Stimulated activated CD4-positive, alpha-beta T cell treated with anti-CD3 and anti-CD28 coated beads, TNF-alpha, amount 100 ng/mL, for 24 hours (primary cell): ENCODE results near the gene RAB9A.
"Not testable (repeated sequence)": the region's sequence is repeated elsewhere in the genome, so short reads cannot be mapped to it uniquely, and the experiment has no call there.

ENCODE experiments used
- DNase-seq, 3 experiments: peaks; one replicate each; pipeline ENCODE4 v3.0.0-alpha.2; 2020; ENCODE audit warnings: low read depth in 3 of 3

Gene RAB9A

DNA sequence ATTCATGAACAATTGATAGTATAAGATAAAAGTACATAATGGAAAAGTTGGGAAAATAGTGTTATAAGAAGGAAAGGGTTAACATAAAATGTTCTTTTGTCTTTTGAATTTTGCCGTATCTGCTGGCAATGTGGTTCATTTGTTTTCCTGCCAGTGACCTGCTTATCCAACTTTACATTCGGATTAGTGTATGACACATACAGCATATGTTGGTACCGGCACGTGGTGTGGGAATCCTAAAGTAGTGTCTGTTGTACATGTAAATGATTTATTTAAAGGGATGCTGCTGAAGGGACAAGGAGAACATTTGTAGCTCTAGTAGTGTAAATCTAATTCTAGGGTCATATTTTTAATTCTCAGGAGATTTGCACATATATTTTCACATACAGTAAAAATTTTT lies 11.5 kb downstream of the RAB9A start:
- no peak for DNase-seq

DNA sequence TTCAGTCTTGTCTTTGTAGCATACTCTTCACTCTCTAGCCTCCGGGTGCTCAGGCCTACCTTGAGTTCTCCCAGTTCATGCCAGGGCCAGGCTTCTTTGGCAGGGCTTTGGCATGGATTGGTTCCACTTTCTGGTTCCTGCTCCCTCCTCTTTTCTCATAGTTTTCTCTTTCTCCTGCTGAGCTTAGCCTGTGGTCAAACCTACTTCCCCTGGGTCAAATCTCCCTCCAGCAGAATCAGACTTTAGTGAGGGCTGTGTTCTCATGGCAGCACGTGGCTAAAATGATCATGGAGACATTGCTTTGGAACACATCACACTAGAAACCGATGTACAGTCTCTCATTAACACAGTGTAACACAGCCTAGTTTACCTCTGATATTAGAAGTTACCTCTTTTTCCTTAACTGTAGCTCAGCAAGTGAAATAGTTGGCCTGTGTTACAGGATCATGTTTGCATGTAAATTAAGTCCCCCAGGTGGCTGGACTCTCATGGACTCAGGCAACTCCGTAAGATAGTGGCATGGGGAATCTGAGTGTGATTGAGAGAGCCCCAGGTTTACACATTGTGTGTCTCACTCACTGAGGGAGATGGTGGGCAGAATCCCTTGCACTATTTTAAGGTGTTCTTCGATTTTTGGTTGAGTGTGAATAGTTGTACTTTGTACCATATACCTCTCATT lies 13.3 kb downstream of the RAB9A start:
- DNase-seq: no peak

DNA sequence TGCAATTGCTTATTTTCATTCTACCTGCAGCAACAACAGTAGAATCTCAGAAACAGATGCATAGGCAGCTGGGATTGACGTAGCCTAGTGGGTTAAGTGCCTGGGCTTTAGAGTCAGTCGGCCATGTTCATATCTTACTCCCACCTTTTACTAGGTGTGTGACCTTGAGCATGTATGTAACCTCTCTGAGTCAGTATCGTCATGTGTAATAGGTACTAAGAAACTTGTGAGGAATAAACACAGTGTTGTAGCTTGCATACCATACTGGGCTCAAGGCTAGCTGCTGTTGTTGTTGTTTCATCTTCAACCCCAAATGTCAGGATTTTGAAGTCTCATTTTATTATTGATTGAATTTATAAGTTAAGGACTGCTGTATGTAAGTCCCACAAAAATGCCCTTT lies 14.2 kb downstream of the RAB9A start:
- DNase-seq: no peak

DNA sequence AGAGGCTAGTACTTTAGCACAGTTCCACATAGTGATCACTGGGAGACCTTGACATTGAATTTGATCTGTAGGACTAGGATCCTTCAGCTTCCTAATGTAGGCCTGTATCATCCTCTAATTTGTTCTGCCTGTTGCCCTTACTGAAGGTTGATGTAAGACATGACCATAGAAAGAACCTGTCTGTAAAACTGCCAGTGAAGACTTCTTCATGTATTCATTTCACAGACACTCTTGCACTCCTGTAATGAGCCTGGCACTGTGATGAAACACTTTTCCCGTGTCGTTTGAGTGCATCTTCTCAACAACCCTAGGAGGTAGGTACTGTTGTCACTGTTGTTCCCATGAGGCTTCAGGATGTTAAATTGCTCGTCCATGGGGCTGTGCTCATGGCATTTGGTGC lies 14.7 kb downstream of the RAB9A start:
- DNase-seq: no peak

DNA sequence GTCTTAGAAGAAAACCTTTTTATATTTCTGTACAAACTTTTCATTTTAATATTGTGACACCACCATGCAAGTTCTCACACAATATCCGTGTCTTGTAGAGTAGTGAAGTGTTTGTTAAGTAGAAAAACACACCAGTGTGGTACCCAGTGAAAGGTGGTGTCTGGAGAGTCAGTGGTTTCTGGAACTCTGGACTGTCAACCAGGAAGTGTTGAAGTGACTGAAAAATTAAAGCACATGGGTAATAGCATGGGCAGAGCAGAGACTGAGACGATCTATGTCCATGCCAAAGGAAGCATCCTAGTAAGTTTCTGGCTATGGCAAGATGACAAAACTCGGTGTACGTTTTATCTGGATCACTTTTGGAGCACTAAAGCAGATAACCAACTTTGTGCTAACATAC lies 22.2 kb downstream of the RAB9A start:
- DNase-seq: no peak

DNA sequence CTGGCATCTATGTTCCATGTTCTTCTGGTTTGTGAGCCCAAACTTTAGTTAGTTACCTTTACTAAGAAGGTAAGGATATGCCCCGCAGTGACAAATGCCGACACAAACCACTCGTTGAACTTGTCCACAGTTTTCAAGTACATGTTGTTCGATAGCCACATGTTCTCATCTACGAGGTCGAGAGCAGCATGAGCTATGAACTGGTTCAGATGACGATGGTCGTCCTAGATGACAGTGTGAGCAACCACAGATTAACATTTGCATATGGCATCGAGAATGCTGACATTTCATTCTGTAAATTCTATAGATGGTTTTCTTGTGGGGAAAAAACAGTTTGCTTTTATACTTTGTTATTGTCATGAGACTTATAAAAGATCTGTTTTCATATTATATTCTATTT lies 27.5 kb downstream of the RAB9A start:
- DNase-seq: no peak

DNA sequence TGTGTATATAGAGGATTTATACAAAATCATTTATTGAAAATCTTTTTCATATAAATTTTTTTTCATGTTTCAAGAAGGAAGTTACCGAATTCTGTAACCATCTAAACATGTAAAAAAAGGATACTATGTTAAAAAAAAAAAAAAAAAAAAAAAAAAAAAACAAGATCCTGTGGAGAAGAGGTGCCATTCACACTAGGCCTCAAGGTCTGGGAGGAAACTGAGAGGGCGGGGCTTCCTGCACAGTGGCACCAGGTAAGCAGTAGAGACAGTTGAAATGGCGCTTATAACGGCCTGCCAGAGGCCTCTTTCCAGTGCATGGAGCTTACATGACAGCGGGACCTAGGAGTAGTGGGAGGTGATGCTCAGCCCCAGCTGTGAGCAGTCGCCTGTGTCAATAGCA lies 28.0 kb downstream of the RAB9A start:
- no peak for DNase-seq

DNA sequence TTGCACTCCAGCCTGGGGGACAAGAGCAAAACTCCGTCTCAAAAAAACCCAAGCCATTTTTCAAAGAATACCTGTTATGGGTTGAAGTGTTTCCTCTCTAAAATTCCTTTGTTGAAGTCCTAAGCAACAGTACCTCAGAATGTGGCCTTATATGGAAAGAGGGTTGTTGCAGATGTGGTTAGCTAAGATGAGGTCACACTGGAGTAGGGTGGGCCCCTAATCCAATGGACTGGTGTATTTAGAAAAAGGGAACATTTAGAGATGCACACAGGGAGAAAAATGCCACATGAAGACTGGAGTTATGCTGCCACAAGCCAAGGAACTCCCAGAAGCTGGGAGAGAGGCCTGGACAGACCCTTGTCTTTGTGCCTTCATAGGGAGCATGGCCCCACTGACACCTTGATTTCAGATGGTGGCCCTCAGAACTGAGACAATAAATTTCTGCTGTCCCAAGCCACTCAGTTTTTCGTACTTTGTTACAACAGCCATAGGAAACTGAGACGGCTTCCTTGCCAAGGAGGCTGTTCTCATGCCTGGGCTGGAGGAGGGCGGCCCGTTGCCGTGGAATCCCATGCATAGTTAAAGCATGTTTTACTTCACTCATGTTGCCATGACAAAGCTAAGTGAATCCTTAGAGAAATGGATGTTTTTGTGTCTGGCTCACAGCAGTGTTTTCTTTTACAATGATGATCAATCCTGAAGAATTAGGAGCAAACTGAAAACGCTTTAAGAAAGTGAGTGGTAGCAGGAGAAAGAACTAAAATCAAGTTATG lies 29.0 kb downstream of the RAB9A start:
- DNase-seq: no peak

DNA sequence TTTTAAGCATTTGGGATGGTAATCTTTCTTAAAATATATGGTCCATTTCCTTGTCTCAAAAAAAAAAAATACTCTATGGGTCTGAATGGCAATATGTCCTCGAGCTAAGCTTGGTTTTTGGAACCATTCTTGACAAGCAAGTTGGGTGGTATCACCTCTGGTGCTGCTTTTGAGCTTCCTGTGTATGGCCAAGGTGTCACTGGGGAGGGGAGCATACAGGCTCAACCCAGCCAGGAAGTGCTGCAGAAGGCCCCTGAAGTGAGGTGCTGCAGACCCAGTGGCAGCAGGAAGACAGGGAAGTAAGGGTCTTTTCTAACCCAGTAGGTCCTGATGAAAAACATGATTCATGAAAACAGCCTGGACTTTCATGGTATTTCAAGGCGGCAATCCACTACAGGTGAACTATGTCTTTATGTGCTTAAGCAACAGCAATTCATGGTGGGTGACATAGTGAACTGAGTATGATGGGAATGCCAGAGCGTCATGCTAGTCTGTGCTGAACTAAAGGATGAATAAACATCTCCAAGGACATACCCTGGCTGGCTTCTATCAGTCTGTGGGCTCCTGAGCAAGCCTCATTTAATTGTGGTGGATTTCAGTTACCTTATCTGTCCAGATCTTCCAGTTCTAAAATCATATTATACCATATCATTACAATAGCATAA lies 30.4 kb downstream of the RAB9A start:
- DNase-seq: no peak

DNA sequence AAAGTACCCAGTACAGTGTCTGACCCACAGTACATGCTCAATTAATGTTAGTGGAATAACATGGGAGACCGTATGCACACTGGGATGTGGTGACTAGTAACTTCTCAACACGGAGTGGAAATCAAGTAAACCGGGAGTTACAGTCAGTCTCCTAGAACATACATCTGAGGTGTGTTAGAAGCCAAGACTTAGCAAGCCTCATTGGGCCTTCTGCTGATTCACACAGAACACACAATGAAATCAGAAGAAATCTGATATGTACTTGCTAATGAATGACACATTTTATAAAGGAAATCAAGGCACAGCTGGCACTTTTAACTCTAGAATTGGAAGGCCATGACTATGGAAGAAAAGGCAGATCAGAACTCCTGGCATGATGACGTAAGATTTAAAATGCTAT lies 32.4 kb downstream of the RAB9A start:
- no peak for DNase-seq

DNA sequence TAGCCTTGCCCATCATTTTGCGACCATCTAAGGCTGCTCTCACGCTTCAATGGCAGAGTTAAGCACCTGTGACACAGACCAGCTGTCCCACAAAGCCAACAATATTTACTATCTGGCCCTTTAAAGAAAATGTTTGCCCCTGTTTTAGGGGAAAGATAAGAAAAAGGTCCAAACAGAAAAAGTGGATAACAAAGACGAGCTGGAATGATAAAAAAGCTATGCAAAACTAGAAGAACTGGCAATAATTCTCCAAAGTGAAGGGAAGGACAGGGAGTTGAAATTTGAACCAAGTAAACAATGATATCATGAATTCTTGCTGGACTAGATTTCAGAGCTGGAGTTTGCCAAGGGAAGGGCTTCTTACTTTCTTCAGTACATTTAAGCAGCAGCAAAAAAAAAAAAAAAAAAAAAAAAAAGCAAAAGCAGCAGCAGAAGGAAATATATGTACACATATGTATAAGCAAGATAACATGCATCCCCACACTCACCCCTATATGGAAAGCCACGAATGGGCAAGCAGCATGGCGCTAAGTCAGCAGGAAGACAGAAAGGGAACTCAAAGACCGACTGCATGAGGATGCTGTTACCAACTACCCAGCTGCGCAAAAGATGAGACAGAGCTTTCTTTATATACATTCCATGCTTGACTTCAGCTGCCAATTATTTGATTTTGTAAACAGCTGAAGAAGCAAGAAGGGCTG lies 33.0 kb downstream of the RAB9A start:
- no peak for DNase-seq

DNA sequence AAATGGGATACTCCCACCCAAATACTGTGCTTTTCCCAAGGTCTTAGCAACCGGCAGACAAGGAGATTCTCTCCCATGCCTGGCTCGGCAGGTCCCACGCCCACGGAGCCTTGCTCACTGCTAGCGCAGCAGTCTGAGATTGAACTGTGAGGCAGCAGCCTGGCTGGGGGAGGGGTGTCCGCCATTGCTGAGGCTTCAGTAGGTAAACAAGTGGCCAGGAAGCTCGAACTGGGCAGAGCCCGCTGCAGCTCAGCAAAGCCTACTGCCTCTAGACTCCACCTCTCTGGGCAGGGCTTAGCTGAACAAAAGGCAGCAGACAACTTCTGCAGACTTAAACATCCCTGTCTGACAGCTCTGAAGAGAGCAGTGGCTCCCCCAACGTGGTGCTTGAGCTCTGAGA lies 36.0 kb downstream of the RAB9A start:
- peak in 1 of 3 experiments; percentile 32 for DNase-seq

DNA sequence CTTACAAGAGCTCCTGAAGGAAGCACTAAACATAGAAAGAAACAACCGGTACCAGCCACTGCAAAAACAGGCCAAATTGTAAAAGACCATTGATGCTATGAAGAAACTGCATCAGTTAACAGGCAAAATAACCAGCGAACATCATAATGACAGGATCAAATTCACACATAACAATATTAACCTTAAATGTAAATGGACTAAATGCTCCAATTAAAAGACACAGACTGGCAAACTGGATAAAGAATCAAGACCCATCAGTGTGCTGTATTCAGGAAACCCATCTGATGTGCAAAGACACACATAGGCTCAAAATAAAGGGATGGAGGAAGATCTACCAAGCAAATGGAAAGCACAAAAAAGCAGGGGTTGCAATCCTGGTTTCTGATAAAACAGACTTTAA lies 37.7 kb downstream of the RAB9A start:
- DNase-seq: not testable (repeated sequence)

DNA sequence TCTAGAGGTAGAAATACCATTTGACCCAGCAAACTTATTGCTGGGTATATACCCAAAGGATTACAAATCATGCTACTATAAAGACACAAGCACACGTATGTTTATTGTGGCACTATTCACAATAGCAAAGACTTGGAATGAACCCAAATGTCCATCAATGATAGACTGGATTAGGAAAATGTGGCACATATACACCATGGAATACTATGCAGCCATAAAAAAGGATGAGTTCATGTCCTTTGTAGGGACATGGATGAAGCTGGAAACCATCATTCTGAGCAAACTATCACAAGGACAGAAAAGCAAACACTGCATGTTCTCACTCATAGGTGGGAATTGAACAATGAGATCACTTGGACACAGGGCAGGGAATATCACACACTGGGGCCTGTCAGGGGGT lies 41.6 kb downstream of the RAB9A start:
- DNase-seq: not testable (repeated sequence)

DNA sequence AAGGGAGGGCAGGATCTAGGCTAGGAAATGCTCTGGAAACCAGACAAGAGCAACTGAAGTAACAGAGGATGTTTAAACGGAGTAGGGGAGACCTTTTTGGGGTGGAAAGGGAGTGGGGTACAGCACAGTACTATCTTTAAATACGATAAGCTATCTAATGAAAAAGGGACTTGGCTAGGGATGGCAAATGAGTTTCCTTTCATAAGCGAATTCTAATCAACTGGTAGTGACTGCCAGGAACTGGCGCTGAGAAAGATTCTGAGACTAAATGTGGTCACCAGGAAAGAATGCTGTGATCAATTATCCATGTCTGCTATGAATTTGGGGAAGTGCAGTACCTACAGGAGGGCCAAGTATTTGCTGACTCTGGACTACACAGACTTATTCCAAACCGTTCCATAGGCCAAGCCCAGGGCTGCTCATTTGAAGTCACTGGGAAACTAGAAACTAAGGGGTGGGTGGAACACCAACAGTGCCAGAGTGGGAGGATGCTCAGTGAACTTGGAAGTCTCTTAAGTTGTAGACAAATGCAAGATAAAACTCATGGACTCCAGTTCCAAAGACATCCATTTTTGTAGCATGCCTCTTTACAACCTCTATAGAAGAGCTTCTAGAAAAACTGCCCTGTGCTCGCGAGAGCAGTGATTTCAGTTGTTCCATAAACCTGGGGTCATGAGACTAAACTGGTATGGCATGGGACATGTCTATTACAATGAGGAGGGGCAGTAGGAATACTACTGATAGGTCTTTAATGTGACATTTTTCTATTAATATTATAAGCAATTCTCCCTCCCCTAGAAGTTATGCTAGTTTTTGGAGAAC lies 43.5 kb downstream of the RAB9A start:
- DNase-seq: no peak

DNA sequence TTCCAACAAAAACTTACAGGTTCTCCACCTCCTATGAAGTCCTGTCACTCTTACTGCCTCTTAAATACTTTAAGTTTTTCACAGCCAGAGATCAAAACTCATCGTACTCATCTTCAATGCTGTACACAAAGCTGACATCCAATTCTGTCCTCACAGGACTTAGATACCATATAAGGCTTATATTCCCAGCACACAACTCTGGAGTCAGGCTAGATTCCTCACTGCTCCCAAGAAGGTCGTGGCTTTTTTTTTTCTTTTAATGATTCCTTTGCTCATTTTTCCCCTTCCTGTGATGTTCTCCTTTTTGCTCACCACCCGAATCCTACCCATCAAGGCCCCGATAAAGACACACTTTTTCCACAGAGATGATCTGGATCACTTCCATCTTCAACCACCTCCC lies 44.6 kb downstream of the RAB9A start:
- no peak for DNase-seq

DNA sequence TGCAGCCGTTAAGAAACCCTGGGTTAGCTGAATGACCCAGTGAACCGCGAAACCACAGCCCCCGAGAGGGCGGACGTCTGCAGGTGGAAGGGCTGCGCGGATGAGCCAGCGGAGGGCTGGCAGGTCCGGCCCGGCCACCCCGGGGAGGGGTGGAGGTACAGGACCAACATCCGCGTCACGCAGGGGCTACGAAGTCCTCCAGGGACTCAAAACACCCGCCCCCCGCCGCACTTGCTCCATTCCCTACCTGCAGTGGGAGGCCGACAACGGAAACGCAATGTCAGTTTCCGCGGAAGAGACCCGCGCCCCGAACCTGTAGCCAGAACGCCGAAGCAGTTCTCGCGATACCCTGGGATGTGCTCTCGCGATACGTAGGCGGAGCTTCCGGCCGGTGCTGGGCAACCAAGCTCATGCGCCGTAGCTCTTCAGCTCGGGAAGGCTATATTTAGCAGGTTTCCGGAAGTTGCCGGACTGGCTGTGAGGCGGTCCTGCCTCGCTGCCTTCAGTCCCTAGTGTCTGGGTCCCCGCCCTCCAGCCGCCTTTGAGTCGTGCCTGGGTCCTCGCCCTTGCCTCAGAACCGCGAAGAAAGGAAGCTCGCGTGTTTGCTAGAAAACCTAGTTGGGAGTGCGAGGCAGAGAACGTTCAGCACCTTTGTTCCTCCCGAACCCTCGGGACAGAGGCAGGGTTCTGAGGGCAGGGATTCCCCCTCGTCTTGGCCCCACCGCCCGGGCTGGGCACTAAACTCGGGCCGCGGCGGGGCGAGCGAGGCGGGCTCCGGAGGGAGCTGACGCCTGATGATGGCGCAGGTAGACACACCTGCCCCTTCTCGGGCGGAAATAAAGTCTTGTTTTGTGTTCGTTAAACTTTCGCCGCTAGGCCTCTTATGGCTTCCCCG lies 45.6 kb downstream of the RAB9A start, which contains the start of the genes OFD1 and TRAPPC2:
Gene OFD1 (plus strand): TSS at position 471 of the 895 bp plus-strand sequence. CDS start 324 bp downstream, at position 795.
Gene TRAPPC2 (minus strand): TSS at position 343 of the 895 bp plus-strand sequence. CDS start 14,657 bp downstream, outside the sequence.
- peak; percentile 73 to 85 (median 74) for DNase-seq

DNA sequence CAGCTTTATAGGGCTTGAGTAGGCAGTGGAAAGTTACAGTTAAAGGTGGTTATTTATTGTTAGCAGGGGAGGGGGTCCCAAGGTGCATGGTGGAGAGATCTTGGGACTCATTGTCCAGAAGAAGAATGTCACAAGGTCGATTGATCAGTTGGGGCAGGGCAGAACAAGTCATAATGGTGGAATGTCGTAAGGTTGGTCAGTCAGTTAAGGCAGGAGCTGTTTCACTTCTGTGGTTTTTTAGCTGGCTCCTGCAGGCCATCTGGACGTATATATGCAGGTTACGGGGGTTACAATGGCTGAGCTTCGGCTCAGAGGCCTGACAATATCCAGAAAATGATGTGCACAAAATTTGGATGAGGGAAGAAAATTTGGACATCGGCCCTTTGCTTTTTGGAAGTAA lies 52.8 kb downstream of the RAB9A start:
- DNase-seq: no peak

DNA sequence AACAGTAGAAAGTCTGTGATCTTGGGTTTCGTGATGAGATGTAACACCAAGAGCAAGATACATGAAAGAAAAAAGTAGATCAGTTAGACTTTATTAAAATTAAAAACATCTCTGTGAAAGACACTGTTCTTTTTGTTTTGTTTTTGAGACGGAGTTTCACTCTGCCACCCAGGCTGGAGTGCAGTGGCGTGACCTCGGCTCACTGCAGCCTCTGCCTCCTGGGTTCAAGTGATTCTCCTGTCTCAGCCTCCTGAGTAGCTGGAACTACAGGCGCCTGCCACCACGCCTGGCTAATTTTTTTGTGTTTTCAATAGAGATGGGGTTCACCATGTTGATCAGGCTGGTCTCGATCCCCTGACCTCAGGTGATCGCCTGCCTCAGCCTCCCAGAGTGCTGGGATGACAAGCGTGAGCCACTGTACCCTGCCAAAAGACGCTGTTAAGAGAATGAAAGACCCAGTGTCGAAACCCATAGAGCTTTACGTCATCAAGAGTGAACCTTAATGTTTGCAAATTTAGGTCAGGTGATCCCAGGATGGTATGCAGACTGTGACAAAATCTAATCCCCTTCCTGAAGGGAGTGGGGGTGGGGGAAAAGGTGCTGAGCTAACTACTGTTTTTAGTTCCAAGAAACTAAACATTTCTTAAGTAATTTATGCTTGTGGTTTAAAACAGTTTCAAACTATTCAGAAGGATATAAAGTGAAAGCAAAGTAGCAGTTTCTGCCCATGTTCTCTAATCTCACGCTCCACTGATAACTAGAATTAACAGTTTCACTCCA lies 53.7 kb downstream of the RAB9A start:
- peak in 2 of 3 experiments; percentile 29 to 30 for DNase-seq
